ENCODE data around the gene CENPH.

DNA sequence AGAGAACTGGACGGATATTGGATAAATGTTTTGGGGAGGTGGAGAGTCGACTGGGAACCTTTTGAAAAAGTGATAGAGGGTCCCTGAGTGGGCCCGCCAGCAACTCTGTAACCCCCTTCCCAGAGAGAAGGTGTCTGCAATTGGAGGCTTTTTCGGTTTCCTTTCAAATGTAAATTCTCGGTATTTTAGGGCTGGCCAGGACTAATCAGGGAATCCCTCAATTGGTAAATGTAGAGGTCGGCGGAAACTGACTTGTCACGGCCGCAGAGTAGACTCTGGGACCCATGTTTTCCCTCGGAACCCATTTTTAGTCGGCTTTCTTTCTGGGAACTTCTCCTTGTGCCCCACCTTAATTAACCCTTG lies 21.9 kb upstream of the CENPH start:
- TF ChIP-seq POLR2A (IDR thresholded peaks at IDR 0.05): no peak
- TF ChIP-seq, protein P1, sequence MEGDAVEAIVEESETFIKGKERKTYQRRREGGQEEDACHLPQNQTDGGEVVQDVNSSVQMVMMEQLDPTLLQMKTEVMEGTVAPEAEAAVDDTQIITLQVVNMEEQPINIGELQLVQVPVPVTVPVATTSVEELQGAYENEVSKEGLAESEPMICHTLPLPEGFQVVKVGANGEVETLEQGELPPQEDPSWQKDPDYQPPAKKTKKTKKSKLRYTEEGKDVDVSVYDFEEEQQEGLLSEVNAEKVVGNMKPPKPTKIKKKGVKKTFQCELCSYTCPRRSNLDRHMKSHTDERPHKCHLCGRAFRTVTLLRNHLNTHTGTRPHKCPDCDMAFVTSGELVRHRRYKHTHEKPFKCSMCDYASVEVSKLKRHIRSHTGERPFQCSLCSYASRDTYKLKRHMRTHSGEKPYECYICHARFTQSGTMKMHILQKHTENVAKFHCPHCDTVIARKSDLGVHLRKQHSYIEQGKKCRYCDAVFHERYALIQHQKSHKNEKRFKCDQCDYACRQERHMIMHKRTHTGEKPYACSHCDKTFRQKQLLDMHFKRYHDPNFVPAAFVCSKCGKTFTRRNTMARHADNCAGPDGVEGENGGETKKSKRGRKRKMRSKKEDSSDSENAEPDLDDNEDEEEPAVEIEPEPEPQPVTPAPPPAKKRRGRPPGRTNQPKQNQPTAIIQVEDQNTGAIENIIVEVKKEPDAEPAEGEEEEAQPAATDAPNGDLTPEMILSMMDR (IDR thresholded peaks at IDR 0.05): no peak

Measured in esophagus squamous epithelium (tissue), 4 donors.